ENCODE results near the gene E2F4.

GRCh38 chr16:67202956-67203493 lies 11.1 kb downstream of the E2F4 start:
- TF ChIP-seq TAF1 (IDR thresholded peaks at IDR 0.05; ENCODE audit: low read depth, low read length) (no peak), POU2F2 (IDR thresholded peaks at IDR 0.05; ENCODE audit: low read depth, low read length) (no peak), POLR2A (IDR thresholded peaks at IDR 0.05; ENCODE audit: low read depth, low read length) (no peak), POLR2AphosphoS5 (IDR thresholded peaks at IDR 0.05; ENCODE audit: low read depth, low read length) (no peak)
